Stimulated activated CD8-positive, alpha-beta memory T cell treated with anti-CD3 and anti-CD28 coated beads, Interleukin-12 subunit alpha, Interleukin-12 subunit beta, amount 100 ng/mL, for 1 hour (primary cell): ENCODE measurements around the gene FMR1NB.

Experiments
- DNase-seq: peaks from one replicate; pipeline ENCODE4 v3.0.0-alpha.2; 2020; ENCODE audit warnings: low read depth

FMR1NB gene

DNA sequence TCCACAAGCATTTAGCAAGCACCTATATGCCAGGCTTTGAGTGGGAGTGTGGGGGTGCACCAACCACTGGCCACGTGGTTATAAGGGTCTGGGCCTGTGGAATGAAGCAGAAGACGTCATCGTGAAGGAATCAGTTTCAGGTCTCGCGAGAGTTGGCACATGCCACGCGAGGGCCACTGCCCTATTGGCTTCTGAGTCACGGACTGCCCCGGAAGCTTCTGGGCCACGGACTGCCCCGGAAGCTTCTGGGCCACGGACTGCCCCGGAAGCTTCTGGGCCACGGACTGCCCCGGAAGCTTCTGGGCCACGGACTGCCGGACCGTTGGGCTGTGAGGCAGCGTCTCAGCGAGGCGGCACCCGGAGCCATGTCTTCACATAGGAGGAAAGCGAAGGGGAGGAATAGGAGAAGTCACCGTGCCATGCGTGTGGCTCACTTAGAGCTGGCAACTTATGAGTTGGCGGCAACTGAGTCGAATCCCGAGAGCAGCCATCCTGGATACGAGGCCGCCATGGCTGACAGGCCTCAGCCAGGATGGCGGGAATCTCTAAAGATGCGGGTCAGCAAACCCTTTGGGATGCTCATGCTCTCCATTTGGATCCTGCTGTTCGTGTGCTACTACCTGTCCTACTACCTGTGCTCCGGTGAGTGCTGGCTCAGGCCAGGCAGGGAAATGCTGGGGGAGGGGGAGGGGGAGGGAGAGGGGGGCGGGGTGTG lies at the start of gene FMR1NB:
TSS of gene FMR1NB (plus strand) at position 300 of the 715 bp plus-strand sequence. CDS start at position 366, 66 bp downstream.
- no peak for DNase-seq

GRCh38 chrX:147933815-147934214 lies 47.3 kb upstream of the FMR1NB start:
- DNase-seq, result no peak

DNA sequence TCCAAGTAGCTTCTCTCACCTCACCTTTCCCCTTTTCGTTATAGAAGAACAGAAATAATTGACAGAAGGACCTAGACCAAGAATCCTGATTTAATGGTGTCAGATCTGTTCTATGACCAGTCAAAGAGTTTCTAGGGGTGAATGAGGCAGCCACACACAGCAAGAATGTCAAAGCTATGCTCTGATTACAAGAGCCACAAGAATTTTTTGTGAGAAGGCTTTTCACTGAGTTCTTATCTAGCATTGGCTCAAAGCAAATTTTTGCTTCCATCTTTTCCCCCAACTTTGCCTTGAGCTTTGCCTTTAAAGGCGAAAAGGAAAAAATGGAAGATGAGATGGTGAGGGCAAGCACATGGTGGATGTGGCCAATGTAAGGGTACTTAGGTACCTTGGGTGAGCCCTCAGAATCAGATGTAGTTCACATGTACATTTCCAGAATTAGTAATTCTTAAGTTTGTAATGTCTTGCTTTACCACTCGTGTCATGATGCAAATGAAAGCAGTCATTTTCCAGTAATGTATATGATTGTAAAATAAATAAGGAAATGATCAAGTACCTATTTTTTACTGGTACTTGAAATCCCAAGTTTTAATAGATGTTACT lies 45.9 kb upstream of the FMR1NB start:
- no peak for DNase-seq

GRCh38 chrX:147945286-147945685 lies 35.9 kb upstream of the FMR1NB start:
- DNase-seq, result no peak

DNA sequence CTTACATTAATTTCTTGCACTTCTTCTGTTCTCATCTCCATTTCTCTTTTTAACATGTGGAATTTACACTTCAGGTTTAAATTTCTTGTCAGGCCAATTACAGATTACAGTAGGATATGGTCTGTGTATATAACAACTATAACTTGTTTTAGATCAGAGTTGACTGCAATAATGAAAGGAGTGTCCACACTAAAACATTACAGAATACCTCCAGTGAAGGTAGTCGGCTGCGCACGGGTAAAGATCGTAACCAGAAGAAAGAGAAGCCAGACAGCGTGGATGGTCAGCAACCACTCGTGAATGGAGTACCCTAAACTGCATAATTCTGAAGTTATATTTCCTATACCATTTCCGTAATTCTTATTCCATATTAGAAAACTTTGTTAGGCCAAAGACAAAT lies 32.6 kb upstream of the FMR1NB start:
- no peak for DNase-seq

DNA sequence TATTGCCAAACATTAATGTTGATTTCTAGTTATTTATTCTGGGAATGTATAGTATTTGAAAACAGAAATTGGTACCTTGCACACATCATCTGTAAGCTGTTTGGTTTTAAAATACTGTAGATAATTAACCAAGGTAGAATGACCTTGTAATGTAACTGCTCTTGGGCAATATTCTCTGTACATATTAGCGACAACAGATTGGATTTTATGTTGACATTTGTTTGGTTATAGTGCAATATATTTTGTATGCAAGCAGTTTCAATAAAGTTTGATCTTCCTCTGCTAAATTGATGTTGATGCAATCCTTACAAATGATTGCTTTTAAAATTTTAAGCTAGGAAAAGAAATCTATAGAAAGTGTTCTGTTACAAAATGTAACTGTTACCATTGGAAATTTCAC lies 30.8 kb upstream of the FMR1NB start:
- DNase-seq, result no peak

- no peak for DNase-seq
Measured at GRCh38 chrX:147953976-147954375, 27.2 kb upstream of the FMR1NB start.

GRCh38 chrX:147957291-147957690 lies 23.8 kb upstream of the FMR1NB start:
- DNase-seq, result no peak

DNA sequence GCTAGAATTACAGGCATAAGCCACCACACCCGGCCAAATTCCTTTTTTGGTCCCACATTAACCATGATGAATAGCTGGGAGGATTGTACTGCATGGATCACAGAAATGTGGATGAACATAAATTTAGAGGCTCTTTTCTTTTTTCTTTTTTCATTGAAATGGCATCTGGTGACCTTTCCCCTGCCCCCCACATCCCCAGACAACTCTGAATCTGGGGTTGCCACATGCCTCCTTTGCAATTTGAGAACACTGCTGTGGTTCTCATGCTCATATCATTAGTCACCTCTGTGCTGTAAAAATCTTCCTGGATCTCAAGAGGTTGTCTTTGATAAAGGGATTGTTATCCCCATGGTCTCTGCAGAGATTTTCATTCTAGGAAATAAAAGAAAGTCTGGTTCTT lies 22.8 kb upstream of the FMR1NB start:
- DNase-seq, result no peak

DNA sequence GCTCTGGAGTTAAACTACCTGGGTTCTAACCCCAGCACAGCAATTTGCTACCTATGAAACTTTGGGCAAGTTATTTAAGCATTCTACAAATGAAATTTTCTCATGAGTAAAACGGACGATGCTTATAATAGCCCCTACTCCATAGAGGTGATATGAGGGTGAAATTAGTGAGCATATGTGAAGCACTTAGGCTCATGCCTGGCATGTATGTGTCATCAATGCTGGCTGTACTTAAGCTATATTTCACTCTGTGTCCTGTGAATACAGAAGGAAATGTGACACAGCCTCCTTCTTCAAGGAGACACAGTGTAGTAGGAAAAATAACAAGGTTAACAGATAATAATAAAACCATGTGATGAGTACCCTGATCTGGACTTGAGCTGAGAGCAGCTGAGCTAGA lies 20.4 kb upstream of the FMR1NB start:
- no peak for DNase-seq

- DNase-seq, result no peak
Measured at GRCh38 chrX:147962476-147962875, 18.7 kb upstream of the FMR1NB start.

GRCh38 chrX:147978931-147979330 lies 2.2 kb upstream of the FMR1NB start:
- no peak for DNase-seq

- DNase-seq, result no peak
Measured at GRCh38 chrX:148020329-148020728, 39.2 kb downstream of the FMR1NB start.

GRCh38 chrX:148024425-148025148 lies 43.5 kb downstream of the FMR1NB start:
- no peak for DNase-seq

DNA sequence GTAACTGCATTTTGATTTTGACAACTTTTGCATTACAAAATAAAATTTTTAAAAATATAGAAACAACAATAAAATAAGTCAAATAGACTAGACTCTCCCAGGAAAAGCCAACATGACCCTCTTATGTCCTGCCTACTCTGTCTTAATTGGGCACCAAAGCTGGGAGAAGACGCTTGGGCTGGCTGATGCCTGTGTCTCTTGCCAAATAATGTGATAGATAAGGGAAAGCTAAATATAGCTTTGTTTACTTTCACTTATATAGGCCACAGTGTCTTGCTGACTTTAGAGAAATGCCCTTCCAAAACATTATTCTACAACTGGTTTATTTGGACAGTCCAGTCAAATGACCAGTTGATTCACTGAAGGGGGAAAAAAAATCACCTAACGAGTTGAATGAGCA lies 54.2 kb downstream of the FMR1NB start:
- no peak for DNase-seq

GRCh38 chrX:148037020-148037419 lies 55.9 kb downstream of the FMR1NB start:
- no peak for DNase-seq

- no peak for DNase-seq
Measured at GRCh38 chrX:148043271-148043855, 62.2 kb downstream of the FMR1NB start.

- no peak for DNase-seq
Measured at GRCh38 chrX:148047200-148047599, 66.1 kb downstream of the FMR1NB start.

- no peak for DNase-seq
Measured at GRCh38 chrX:148049441-148049840, 68.3 kb downstream of the FMR1NB start.

DNA sequence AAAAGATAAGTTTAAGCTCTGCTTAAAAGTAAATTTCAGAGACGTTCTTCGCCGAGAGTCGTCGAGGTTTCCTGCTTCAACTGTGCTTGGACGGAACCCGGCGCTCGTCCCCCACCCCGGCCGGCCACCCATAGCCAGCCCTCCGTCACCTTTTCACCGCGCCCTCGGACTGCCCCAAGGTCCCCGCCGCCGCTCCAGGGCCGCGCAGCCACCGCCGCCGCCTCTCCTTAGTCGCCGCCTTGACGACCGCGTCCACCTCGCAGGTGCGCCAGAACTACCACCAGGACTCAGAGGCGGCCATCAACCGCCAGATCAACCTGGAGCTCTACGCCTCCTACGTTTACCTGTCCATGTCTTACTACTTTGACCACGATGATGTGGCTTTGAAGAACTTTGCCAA lies 70.8 kb downstream of the FMR1NB start:
- DNase-seq, result no peak

- no peak for DNase-seq
Measured at GRCh38 chrX:148067285-148067684, 86.1 kb downstream of the FMR1NB start.

DNA sequence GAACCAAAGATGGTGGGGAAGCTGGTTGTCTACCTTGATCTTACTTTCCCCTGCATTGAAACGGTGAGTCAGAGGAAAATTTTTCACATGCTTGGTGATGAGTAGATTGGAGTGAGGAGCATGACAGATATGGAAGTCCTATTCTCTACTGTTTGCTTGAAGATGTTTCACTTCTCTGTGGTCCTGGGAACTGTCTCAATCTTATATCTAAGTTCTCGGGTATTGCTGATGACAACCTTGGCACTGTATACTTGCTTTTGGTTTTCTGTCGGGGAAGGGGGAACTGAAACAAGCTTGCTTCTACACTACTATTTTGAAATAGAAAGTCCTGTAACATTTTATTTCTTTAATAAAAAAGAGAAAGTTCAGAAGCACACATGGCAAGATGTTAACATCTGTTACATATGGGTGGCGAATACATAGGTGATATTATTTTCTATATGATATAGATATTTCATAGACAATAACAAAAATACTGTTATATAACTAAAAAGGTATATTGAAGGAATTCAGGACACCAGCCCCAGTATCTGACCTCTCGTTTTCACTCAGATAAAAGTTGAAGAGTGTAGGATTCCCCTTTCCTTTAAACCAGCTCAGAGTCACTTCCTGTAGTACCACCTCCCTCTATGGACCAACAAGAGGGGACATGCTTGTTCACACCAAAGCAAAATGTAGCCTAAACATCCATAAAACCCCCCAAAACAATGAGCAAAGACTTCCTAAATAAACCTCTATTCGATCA lies 88.8 kb downstream of the FMR1NB start:
- DNase-seq, result no peak
